HepG2 (cell line): ENCODE data around the gene SEMA5B. TPM values are rescaled to one million over a fixed set of nuclear protein-coding genes. Genes with fewer than 3 reads are reported as not detected.

ENCODE experiments used
- ATAC-seq: fragments of 200-7000 bp; cut with Tn5 transposase; 3 replicates; pipeline ENCODE4 v1.9.1; 2020; ENCODE audit warnings: mild to moderate bottlenecking, moderate library complexity
- BruUV-seq: library from RNA; stranded (reverse); fragments of 400-500 nt; replicated peaks from 2 replicates; lab custom pipeline; 2021; lab: Mats Ljungman, UMichigan
- CTCF ChIA-PET: fragments of 300-600 bp; formaldehyde crosslinking; extraction: SDS; loops from one replicate; lab custom pipeline; 2021; ENCODE audit warnings: low total read pairs, inconsistent platforms, low intra/inter-chr PET ratio; lab: Yijun Ruan, JAX
- POLR2A ChIA-PET: fragments of 350-600 bp; sonication (Branson Sonifier 250); formaldehyde crosslinking; loops from one replicate; lab custom pipeline; 2020; ENCODE audit warnings: antibody characterized with exemption, inconsistent platforms; lab: Yijun Ruan, JAX
- DNase-seq: peaks from one replicate; pipeline ENCODE4 v3.0.0-alpha.2; 2015; ENCODE audit warnings: low spot score
- FAIRE-seq: peaks from 3 replicates; lab custom pipeline; 2011; peaks lifted over from hg19 to GRCh38; lab: Jason Lieb, UNC
- H2AFZ ChIP-seq: one replicate; pipeline ENCODE4 v1.6.1; 2011; ENCODE audit warnings: low read length, inconsistent platforms
- H3K27ac ChIP-seq: fragments of 300-600 bp; 3 replicates; pipeline ENCODE4 v1.8.0; 2011; ENCODE audit warnings: mixed run types, mild to moderate bottlenecking, mixed read lengths, low read length, inconsistent platforms; ENCODE audit not compliant: insufficient read depth; ENCODE audit errors: extremely low read length
- H3K27me3 ChIP-seq, 2 experiments: fragments of 200-600 bp in 1 of 2; 2 replicates in 1 of 2; 3 replicates in 1 of 2; pipeline versions ENCODE4 v1.6.0 to v1.8.0; 2011; ENCODE audit warnings: low read length in 2 of 2, mild to moderate bottlenecking in 2 of 2, moderate library complexity in 2 of 2, inconsistent platforms in 1 of 2; ENCODE audit not compliant: insufficient read depth in 2 of 2, control insufficient read depth in 1 of 2
- H3K36me3 ChIP-seq, 2 experiments: fragments of 200-600 bp in 1 of 2; replicated peaks in 1 of 2; 2 replicates in 1 of 2; 3 replicates in 1 of 2; pipeline versions ENCODE4 v1.5.1 to v1.8.0; 2011; ENCODE audit warnings: low read length in 2 of 2, inconsistent platforms in 1 of 2; ENCODE audit not compliant: insufficient read depth in 2 of 2, control insufficient read depth in 1 of 2
- H3K4me1 ChIP-seq: 2 replicates; pipeline ENCODE4 v1.5.1; 2012; ENCODE audit warnings: low read length, inconsistent platforms; ENCODE audit not compliant: insufficient read depth
- H3K4me2 ChIP-seq: 2 replicates; pipeline ENCODE4 v1.6.0; 2011; ENCODE audit warnings: low read depth, low read length, inconsistent platforms
- H3K4me3 ChIP-seq, 3 experiments: fragments of 200-600 bp in 1 of 3; sonication (generic), shearing (Covaris generic) in 1 of 3; replicated peaks in 1 of 3; 2 replicates each; pipeline ENCODE4 v1.5.1; 2011 to 2016; ENCODE audit warnings: low read length in 3 of 3, inconsistent platforms in 2 of 3, low read depth in 2 of 3, mild to moderate bottlenecking in 2 of 3, control low read depth in 1 of 3, mixed read lengths in 1 of 3; ENCODE audit not compliant: insufficient read depth in 1 of 3
- H3K79me2 ChIP-seq: one replicate; pipeline ENCODE4 v1.6.1; 2011; ENCODE audit warnings: low read length, inconsistent platforms; ENCODE audit not compliant: insufficient read depth
- H3K9ac ChIP-seq: 2 replicates; pipeline ENCODE4 v1.6.0; 2011; ENCODE audit warnings: mild to moderate bottlenecking, low read depth, low read length, inconsistent platforms; ENCODE audit not compliant: insufficient read depth
- H3K9me3 ChIP-seq: 2 replicates; pipeline ENCODE4 v1.5.1; 2012; ENCODE audit warnings: mild to moderate bottlenecking, low read length
- H4K20me1 ChIP-seq: 2 replicates; pipeline ENCODE4 v1.6.0; 2011; ENCODE audit warnings: inconsistent platforms, mild to moderate bottlenecking, low read length, moderate library complexity; ENCODE audit not compliant: insufficient read depth
- HOXA9 ChIP-seq: sonication (generic); formaldehyde crosslinking; IDR thresholded peaks from 2 replicates; pipeline ENCODE4 v1.8.1; 2022; ENCODE audit warnings: missing genetic modification reagents, mild to moderate bottlenecking, moderate library complexity, borderline replicate concordance
- HOXD1 ChIP-seq: sonication (generic); formaldehyde crosslinking; IDR thresholded peaks from 2 replicates; pipeline ENCODE4 v1.5.0; 2020; ENCODE audit warnings: missing genetic modification reagents
- KDM4B ChIP-seq: sonication (generic); formaldehyde crosslinking; IDR thresholded peaks from 2 replicates; pipeline ENCODE4 v1.4.0; 2020; ENCODE audit warnings: missing genetic modification reagents
- KMT2A ChIP-seq: sonication (generic); formaldehyde crosslinking; IDR thresholded peaks from 2 replicates; pipeline ENCODE4 v1.4.0; 2020; ENCODE audit warnings: missing genetic modification reagents
- RARA ChIP-seq: IDR thresholded peaks from 2 replicates; pipeline ENCODE4 v1.6.1; 2016; ENCODE audit warnings: missing genetic modification reagents, missing compliant biosample characterization
- SMYD3 ChIP-seq: sonication (generic); formaldehyde crosslinking; IDR thresholded peaks from 2 replicates; pipeline ENCODE4 v1.8.1; 2023; ENCODE audit warnings: mild to moderate bottlenecking, missing genetic modification reagents
- TFAP4 ChIP-seq: sonication (generic); IDR thresholded peaks from 2 replicates; pipeline ENCODE4 v1.6.1; 2016; ENCODE audit warnings: low read depth, borderline replicate concordance
- ZBTB33 ChIP-seq: sonication (generic); formaldehyde crosslinking; IDR thresholded peaks from 2 replicates; pipeline ENCODE4 v1.4.0; 2020; ENCODE audit warnings: missing genetic modification reagents
- ZBTB43 ChIP-seq: sonication (generic); formaldehyde crosslinking; conservative IDR thresholded peaks from 2 replicates; pipeline ENCODE4 v1.4.0; 2020; ENCODE audit warnings: missing genetic modification reagents
- ZFP41 ChIP-seq: sonication (generic); formaldehyde crosslinking; IDR thresholded peaks from 2 replicates; pipeline ENCODE4 v1.4.0; 2020; ENCODE audit warnings: mild to moderate bottlenecking, missing genetic modification reagents, borderline replicate concordance
- ZMAT5 ChIP-seq: sonication (generic); formaldehyde crosslinking; IDR thresholded peaks from 2 replicates; pipeline ENCODE4 v1.5.0; 2020; ENCODE audit warnings: mild to moderate bottlenecking, low read depth, missing genetic modification reagents, borderline replicate concordance
- WGBS: methylation state at CpG from one replicate; pipeline ENCODE4 v1.1.6; 2017; ENCODE audit warnings: low lambda C conversion rate; 5-methylcytosine and 5-hydroxymethylcytosine counted together
- in situ Hi-C: cut with HindIII; loops from 2 replicates; pipeline ENCODE4 v1.10.0; 2017; ENCODE audit warnings: low pct_unique_long_range_greater_than_20kb; ENCODE audit not compliant: extremely low pct_ligation_motif_present
- intact Hi-C: fragments of 100-400 bp; cut with micrococcal nuclease; formaldehyde crosslinking; loops from one replicate; pipeline ENCODE4 v1.10.0; 2022; ENCODE audit not compliant: unreplicated experiment
- polyA plus RNA-seq, 8 experiments: library from polyadenylated mRNA; depleted of rRNA in 3 of 8; stranded (reverse) in 7 of 8; unstranded in 1 of 8; fragments of >200 nt; fragmentation: Illumina TruSeq in 4 of 8; extraction: Trizol in 4 of 8; gene quantifications; 2 replicates each; pipeline versions ENCODE4 v1.2.1 to v1.2.3, GENCODE V29; 2011 to 2016; ENCODE audit warnings: low read depth in 4 of 8, missing spikeins in 1 of 8, mixed read lengths in 1 of 8; ENCODE audit not compliant: insufficient read depth in 1 of 8
- total RNA-seq, 5 experiments: library from RNA; depleted of rRNA; stranded (reverse); fragments of >200 nt; fragmentation: Illumina TruSeq; extraction: Trizol; gene quantifications; 2 replicates each; pipeline ENCODE4 v1.2.3, GENCODE V29; 2016; ENCODE audit warnings: low read depth in 1 of 5
- TF ChIP-seq, protein P1 (sequence below): sonication (generic); formaldehyde crosslinking; IDR thresholded peaks from 2 replicates; pipeline ENCODE4 v1.4.0; 2020; ENCODE audit warnings: mild to moderate bottlenecking, low read depth, missing genetic modification reagents

Gene SEMA5B
- total and polyA plus RNA-seq, 2 of the 13 experiments (the other 11 are each of a cell fraction or from before 2014, with no cell fraction given): not detected

GRCh38 chr3:122947196-122947595 lies 80.4 kb downstream of the SEMA5B start:
- CTCF ChIA-PET: no interaction called here
- Histone ChIP-seq H4K20me1 (no peaks in the 10 kb centered on the region), H3K4me2 (no peak overlapping the region), H3K9me3 (no peaks in the 10 kb centered on the region), H3K79me2 (no peaks in the 10 kb centered on the region), H3K27ac (no peak overlapping the region), H3K4me1 (peaks cover 11% of the 10 kb centered on the region), H2AFZ (no peak overlapping the region), H3K9ac (no peak overlapping the region), H3K36me3 (no peaks in the 10 kb centered on the region), H3K27me3 (peaks cover 0 to 22% of the 10 kb centered on the region in 2 experiments; a peak in 4 of 5 replicates), H3K4me3 (no peak overlapping the region)
- no peak for DNase-seq
- no peak for FAIRE-seq
- no peak for ATAC-seq
- TF ChIP-seq HOXA9 (CRISPR knock-in tag): no peak
- TF ChIP-seq KDM4B (CRISPR knock-in tag): no peak
- no peak for TF ChIP-seq HOXD1
- no peak for TF ChIP-seq TFAP4
- no peak for TF ChIP-seq ZMAT5 (CRISPR knock-in tag)
- TF ChIP-seq ZBTB43 (CRISPR knock-in tag): no peak
- TF ChIP-seq, protein P1, sequence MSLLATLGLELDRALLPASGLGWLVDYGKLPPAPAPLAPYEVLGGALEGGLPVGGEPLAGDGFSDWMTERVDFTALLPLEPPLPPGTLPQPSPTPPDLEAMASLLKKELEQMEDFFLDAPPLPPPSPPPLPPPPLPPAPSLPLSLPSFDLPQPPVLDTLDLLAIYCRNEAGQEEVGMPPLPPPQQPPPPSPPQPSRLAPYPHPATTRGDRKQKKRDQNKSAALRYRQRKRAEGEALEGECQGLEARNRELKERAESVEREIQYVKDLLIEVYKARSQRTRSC: no peak
- no peak for TF ChIP-seq KMT2A (CRISPR knock-in tag)
- TF ChIP-seq ZBTB33: no peak
- no peak for TF ChIP-seq RARA (CRISPR knock-in tag)
- TF ChIP-seq ZFP41 (CRISPR knock-in tag): no peak
- TF ChIP-seq SMYD3 (CRISPR knock-in tag): no peak
- BruUV-seq: no TSS peak
- POLR2A ChIA-PET: no interaction called here
- 15% methylated on average over 6 of the region's 7 CpGs for WGBS
- in situ Hi-C loops: loop anchor here (5.0 kb wide), 1 partner anchor 80 kb away; the partner anchor contains the start of gene SEMA5B
- intact Hi-C loops: no loop called here
